Cardiac muscle cell (in vitro differentiated cells and primary cell): ENCODE measurements around the gene RNF149. TPM values are rescaled to one million over a fixed set of nuclear protein-coding genes. Genes with fewer than 3 reads are reported as not detected.

Source experiments
- DNase-seq, 2 donors: peaks; one replicate each; pipeline versions ENCODE4 v3.0.0 to v3.0.0-alpha.2; 2010 to 2017; ENCODE audit warnings: low read depth in 1 of 2, low spot score in 1 of 2
- H3K27ac ChIP-seq: fragments of 200-600 bp; sonication (generic); 2 replicates; pipeline ENCODE4 v1.5.1; 2016
- H3K27me3 ChIP-seq: fragments of 200-600 bp; sonication (generic); 2 replicates; pipeline ENCODE4 v1.6.0; 2016; ENCODE audit warnings: control low read depth
- H3K36me3 ChIP-seq: fragments of 200-600 bp; sonication (generic); 2 replicates; pipeline ENCODE4 v1.5.1; 2016; ENCODE audit warnings: control low read depth
- H3K4me1 ChIP-seq: fragments of 200-600 bp; sonication (generic); 2 replicates; pipeline ENCODE4 v1.8.1; 2017; ENCODE audit warnings: low read depth, mild to moderate bottlenecking, mixed run types
- H3K4me3 ChIP-seq: fragments of 200-600 bp; sonication (generic); 2 replicates; pipeline ENCODE4 v1.5.1; 2016; ENCODE audit warnings: mild to moderate bottlenecking
- H3K9me3 ChIP-seq: fragments of 200-600 bp; sonication (generic); 2 replicates; pipeline ENCODE4 v1.5.1; 2017; ENCODE audit warnings: low read depth, mild to moderate bottlenecking, control low read depth
- polyA plus RNA-seq: library from polyadenylated mRNA; unstranded; fragments of >200 nt; fragmentation: Nextera tagmentation; extraction: Ambion mirVana; gene quantifications from 2 replicates; pipeline ENCODE4 v1.2.1, GENCODE V29; 2016
- total RNA-seq: library from RNA; depleted of rRNA; stranded (reverse); fragments of >200 nt; gene quantifications from 2 replicates; pipeline ENCODE4 v1.2.3, GENCODE V29; 2016
- TF ChIP-seq, protein P1 (sequence below): IDR thresholded peaks from 2 replicates; pipeline ENCODE4 v1.5.1; 2012; ENCODE audit warnings: low read depth, mild to moderate bottlenecking, low read length

The RNF149 gene, protein sequence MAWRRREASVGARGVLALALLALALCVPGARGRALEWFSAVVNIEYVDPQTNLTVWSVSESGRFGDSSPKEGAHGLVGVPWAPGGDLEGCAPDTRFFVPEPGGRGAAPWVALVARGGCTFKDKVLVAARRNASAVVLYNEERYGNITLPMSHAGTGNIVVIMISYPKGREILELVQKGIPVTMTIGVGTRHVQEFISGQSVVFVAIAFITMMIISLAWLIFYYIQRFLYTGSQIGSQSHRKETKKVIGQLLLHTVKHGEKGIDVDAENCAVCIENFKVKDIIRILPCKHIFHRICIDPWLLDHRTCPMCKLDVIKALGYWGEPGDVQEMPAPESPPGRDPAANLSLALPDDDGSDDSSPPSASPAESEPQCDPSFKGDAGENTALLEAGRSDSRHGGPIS
- total RNA-seq (34.4 and 69.9 TPM in 2 replicates), polyA plus RNA-seq (44.4 and 82.9 TPM in 2 replicates)

DNA sequence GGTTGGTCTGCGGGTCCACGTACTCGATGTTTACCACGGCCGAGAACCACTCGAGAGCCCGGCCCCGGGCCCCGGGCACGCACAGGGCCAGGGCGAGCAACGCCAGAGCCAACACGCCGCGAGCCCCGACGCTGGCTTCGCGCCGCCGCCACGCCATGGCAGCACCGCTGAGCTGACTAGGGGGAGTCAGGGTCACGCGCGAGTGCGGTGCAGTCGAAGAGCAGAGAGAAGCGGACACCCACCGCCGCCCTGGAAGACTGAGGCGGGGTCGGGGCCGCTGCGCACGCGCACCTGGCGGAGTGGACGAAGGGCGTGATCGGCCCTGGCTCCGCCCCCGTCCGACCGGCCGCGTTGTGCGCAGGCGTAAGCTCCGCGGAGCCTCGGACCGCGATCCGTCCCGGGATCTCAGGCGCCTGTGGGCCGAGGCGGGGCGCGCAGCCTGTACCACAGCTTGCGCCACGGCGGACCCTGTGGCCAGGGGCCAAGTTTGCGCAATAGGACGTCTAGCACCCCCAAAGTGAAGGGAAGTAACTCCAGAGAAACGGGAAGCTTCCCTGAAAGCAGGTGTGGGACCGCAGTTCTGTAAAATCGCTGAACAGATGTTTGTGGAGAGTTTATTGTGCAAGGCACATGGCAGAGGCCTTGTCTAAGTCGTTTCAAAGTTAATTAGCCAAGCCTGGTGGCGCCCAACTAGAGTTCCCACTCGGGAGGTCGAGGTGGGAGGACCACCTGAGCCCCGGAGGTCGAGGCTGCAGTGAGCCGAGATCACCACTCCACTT lies at the start of gene RNF149:
RNF149 (minus strand) TSS at position 270 of the 779 bp plus-strand sequence; CDS start at position 157, 113 bp downstream.
- Histone ChIP-seq H3K9me3 (no peaks in the 10 kb centered on the region), H3K36me3 (no peaks in the 10 kb centered on the region), H3K4me3 (peak within 1 kb of the TSS; percentile 86), H3K27me3 (no peaks in the 10 kb centered on the region), H3K27ac (peak within 1 kb of the TSS; percentile 75), H3K4me1 (peaks cover 31% of the 10 kb centered on the region)
- DNase-seq, result peak; percentile 94 to 96
- TF ChIP-seq, protein P1, sequence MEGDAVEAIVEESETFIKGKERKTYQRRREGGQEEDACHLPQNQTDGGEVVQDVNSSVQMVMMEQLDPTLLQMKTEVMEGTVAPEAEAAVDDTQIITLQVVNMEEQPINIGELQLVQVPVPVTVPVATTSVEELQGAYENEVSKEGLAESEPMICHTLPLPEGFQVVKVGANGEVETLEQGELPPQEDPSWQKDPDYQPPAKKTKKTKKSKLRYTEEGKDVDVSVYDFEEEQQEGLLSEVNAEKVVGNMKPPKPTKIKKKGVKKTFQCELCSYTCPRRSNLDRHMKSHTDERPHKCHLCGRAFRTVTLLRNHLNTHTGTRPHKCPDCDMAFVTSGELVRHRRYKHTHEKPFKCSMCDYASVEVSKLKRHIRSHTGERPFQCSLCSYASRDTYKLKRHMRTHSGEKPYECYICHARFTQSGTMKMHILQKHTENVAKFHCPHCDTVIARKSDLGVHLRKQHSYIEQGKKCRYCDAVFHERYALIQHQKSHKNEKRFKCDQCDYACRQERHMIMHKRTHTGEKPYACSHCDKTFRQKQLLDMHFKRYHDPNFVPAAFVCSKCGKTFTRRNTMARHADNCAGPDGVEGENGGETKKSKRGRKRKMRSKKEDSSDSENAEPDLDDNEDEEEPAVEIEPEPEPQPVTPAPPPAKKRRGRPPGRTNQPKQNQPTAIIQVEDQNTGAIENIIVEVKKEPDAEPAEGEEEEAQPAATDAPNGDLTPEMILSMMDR, result no peak

DNA sequence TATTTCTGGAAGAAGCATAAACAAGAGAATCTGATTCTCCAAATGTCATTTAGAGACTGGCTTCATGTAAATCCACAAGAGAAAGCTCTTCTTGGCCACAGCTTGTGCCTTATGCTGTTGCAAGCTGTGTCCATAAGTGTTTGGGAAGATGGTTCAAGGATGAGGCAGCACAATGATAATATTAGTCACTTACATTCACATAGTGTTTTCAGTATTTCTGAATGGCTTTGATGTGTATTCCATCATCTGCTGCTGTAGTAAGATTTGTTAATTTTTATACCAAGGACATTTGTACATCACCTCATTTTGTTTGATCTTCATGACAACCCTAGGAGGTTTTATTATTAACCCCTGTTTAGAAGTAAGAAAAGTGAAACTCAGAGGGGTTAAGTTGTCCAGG lies 48.9 kb upstream of the RNF149 start:
- no peak overlapping the region for H3K27ac ChIP-seq
- TF ChIP-seq, protein P1, result no peak
- no peak overlapping the region for H3K4me3 ChIP-seq
- no peaks in the 10 kb centered on the region for H3K9me3 ChIP-seq
- no peaks in the 10 kb centered on the region for H3K27me3 ChIP-seq
- H3K36me3 ChIP-seq, result no peaks in the 10 kb centered on the region
- no peak for DNase-seq
- no peaks in the 10 kb centered on the region for H3K4me1 ChIP-seq

DNA sequence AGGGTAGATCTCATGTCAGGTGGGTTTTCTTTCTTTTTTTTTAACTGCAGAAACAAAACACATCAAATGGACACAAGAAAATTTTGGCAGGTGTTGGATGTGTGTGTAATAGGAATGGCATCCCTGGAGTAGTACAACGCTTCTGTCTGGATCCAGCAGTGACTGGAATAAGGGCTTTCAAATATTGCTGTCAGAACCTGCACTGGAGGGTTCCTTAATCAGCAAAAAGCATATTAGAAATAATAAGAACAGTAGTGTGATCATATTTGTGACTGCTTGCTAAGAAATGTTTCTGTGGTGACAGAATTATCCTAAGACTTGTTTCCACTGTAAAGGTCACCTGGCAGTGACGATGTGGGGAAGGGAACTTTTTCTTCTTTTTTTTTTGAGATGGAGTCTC lies 48.0 kb upstream of the RNF149 start:
- Histone ChIP-seq H3K4me3 (no peak overlapping the region), H3K27me3 (no peaks in the 10 kb centered on the region), H3K27ac (no peak overlapping the region), H3K36me3 (no peaks in the 10 kb centered on the region), H3K9me3 (no peaks in the 10 kb centered on the region), H3K4me1 (no peaks in the 10 kb centered on the region)
- TF ChIP-seq, protein P1, result no peak
- DNase-seq, result peak in 1 of 2 donors; percentile 35

DNA sequence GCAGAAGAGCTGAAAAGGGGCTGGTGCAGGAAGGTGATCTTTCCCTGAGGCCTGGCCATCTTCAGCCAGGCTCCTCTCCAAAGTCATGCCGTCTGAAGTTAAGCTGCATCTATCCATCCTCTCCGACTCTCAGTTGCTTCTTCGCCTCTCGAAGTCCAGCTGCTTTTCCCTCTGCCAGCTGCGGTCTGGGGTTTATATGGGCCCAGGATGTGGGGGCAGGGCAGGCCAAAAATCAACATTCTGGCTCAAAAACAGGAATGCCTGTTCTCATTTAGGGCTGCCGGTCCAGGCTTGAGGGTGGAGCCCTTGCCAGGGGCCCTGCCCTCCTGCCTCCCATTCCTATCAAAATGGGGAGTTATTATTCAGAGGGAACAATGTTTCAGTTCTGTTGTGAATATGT lies 47.6 kb upstream of the RNF149 start:
- Histone ChIP-seq H3K4me3 (no peak overlapping the region), H3K27me3 (no peaks in the 10 kb centered on the region), H3K4me1 (no peaks in the 10 kb centered on the region), H3K27ac (no peak overlapping the region), H3K36me3 (no peaks in the 10 kb centered on the region), H3K9me3 (no peaks in the 10 kb centered on the region)
- TF ChIP-seq, protein P1, result no peak
- no peak for DNase-seq

DNA sequence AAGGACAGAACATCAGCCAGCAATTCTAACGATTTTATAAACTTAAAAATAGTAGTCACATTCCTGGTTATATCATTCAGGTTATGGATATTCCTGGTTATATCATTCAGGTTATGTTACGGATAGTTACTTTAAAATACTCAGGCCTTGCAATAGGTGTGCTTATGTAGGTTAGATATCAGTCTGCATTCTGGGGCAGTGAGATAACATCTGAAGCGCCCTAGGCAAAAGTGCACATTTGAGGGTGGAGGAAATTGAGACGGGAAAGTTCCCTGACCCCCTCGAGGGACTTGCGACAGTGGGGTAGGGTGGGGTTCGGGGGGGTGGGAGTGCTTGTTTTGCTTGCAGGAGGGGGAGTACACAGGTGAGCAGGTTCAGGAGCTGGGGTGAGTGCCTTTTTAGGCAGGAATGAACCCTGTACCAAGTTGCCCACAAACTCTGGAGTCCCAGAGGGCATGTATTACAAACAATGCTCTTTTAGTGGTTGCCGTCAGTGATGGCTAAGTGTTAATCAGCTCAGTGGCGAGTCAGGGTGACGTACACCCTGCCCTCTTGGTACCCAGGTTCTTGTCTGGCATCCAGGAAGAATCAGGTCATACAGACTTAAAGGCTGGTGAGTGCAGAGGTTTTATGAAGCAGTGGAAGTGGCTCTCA lies 47.0 kb upstream of the RNF149 start:
- H3K27ac ChIP-seq, result no peak overlapping the region

More for the DNA sequence above, 47.0 kb upstream of the RNF149 start:
- H3K9me3 ChIP-seq, result no peaks in the 10 kb centered on the region
- TF ChIP-seq, protein P1, result no peak
- no peak overlapping the region for H3K4me3 ChIP-seq
- H3K36me3 ChIP-seq, result no peaks in the 10 kb centered on the region
- no peaks in the 10 kb centered on the region for H3K27me3 ChIP-seq
- DNase-seq, result no peak
- no peaks in the 10 kb centered on the region for H3K4me1 ChIP-seq
